HG03095 (cell line): ENCODE results near the gene PRRC1.
A peak's percentile ranks its signal among the peaks of the same experiment; 100 is the strongest.
"Not testable (repeated sequence)": the region's sequence is repeated elsewhere in the genome, so short reads cannot be mapped to it uniquely, and the experiment has no call there.

ENCODE experiments used
- ATAC-seq: cut with Tn5 transposase; IDR thresholded peaks from one replicate; pipeline ENCODE4 v1.9.1; 2021; ENCODE audit warnings: moderate library complexity; ENCODE audit not compliant: unreplicated experiment

The PRRC1 gene

DNA sequence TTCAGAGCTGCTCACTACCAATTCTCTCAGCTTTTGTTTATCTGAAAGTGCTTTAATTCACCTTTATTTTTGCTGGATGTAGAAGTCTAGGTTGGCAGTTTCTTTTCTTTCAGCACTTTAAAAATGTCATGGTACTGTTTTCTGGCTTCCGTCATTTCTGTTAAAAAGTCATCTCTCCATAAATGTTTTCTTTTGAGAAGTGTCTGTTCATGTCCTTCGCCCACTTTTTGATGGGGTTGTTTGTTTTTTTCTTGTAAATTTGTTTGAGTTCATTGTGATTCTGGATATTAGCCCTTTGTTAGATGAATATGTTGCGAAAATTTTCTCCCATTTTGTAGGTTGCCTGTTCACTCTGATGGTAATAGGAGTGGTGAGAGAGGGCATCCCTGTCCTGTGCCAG, 23.1 kb downstream of the PRRC1 start:
- ATAC-seq = not testable (repeated sequence)

DNA sequence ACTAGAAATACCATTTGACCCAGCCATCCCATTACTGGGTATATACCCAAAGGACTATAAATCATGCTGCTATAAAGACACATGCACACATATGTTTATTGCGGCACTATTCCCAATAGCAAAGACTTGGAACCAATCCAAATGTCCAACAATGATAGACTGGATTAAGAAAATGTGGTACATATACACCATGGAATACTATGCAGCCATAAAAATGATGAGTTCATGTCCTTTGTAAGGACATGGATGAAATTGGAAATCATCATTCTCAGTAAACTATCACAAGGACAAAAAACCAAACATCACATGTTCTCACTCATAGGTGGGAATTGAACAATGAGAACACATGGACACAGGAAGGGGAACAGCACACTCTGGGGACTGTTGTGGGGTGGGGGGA, 27.8 kb downstream of the PRRC1 start:
- not testable (repeated sequence) for ATAC-seq

DNA sequence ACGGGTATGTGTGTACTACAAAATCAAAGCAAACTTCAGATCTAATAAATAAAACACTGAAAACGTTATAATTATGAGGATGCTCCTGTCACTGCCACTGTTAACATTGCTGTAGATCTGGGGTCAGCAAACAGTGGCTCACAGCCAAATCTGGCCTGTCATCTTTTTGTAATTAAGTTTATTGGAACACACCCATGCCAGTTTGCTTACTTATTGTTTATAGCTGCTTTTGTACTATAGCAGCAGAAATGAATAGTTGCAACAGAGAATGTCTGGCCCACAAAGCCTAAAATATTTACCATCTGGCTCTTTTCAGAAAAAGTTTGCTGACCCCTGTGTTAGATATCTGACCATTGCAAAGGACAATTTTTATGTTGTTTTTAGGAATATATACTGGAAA, 32.1 kb downstream of the PRRC1 start:
- ATAC-seq = no peak

DNA sequence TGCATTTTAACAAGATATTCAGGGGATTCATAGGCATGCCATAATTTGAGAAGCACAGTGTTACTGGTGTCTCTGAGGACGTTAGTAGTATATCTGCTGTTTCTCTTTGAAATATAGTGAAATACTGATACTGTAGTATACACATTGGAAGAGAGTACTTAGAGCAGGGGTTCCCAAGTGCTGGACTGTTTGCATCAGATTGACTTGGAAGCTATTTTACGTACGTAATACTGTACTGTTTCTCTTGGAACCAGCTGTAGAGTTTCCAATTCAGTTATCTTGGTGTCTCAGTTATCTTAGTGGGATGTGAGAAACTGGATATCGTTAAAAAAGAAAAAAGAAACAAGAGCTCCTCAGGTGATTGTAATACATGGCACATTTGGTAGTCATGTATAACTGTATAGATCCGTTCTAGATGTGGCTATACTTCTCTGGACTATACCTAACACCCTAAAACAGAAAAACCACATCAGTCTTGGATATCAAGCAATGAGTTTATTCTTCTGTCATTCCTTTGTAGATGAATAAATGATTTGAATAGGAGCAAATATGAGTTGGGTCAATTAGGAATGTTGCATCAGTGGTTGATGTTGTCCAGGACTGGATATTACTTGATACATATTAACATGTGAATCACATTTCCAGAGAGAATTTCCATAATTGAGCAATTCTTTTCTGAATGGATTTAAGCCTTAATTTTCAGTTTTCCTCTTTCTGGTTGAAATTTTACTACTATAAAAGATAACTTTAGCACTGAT, 33.4 kb downstream of the PRRC1 start:
- ATAC-seq = no peak

DNA sequence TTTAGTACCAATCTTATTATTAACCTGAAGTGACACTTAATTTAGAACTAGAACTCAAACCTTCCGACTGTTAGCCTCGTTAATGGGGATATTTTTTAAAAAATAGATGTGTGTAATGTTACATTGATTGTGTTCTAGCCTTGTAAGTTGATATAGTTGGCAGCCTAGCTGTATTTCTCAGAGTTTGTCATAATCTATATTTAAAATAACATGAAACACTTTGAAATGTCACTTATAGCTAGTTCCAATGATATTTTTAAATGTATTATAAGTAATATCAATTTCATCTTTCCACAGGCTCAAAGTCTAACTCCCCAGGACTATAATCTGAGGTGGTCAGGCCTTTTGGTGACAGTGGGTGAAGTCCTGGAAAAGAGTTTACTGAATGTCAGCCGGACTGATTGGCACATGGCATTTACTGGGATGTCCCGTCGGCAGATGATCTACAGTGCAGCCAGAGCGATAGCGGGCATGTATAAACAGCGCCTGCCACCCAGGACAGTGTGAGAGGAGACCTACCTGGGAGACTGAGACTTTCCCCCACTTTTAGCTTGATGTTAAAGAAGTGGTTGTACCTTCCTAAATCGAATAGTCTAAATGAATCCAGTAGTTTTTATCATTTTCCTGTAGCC, 34.1 kb downstream of the PRRC1 start:
- ATAC-seq = no peak

DNA sequence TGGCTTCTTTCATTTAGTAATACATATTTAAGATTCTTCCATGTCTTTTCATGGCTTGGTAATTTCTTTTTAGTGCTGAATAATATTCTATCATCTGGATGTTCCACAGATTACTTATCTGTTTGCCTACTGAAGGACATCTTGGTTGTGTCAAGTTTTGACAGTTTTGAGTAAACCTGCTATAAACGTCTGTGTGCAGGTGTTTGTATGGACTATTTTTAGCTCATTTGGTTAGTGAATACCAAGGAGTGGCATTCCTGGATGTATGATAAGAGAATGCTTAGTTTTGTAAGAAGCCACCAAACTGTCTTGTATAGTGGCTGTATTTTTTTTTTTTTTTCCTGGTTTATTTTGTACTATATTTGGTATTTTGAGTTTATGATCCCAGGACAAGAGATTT, 38.4 kb downstream of the PRRC1 start:
- no peak for ATAC-seq

DNA sequence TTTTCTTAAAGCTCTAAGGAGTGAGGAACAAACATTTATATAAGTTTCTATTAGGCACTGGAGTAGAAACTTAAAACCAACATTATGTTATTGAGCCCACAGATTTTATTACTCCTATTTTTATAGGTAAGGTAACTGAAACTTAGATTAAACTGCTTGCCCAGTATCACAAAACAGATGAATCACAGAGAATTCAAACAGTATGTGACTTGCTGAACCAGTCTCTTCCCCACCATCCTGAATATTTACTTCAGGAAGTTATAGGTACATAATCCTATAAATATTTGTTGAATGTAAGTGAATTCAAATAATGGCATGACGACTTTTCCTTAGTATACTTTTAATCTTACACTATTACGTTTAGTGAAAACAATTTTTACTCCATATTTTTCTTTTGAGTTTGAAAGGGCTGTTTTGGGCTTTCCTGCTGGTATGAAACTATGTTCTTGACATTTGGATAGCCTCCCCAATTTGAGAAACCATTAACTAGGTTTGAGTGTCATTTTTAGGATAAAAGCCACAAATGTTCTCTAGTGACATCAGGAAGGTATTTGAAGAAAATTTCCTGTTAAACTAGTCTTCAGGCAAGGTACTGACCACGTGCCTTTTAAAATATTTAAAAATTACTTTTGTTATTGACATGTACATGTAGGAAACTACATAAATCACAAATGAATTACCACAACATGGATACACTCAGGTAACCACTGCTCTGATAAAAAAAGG, 39.3 kb downstream of the PRRC1 start:
- ATAC-seq = no peak

DNA sequence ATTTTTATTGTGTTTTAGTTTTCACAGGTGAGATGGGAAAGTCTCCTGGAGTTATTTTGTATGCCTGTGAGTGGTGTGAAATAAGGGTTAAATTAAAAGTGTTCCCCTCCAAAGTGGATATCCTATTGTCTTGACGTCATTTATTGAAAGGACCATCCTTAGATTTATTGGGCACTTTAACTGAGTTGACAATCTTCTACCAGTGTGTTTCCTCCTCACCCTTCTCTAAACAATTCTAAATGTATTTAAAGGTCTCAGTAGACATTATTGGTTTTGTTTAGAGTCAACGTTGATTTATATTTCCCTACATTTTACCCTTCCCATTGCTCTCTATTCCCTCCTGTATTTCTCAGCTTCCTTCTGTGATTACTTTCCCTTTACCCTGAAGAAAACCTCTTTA, 40.8 kb downstream of the PRRC1 start:
- ATAC-seq = no peak

DNA sequence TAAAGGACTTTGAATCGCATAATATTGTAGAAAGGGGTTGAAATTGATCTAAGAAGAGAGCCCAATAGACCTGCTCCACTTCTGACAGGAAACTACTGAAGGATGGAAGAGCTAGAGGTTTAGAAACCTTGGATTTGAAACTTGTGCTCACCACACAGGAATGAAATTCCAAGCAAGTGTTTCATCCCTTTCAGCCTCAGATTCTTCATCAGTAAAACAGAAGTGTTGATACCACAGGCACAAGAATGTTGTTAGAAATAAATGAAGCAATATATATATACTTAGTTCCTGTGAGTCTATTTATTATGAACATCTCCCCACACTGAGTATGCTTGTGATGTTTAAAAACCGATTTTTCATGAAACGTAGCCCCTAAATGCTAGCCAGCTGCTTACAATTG, 43.8 kb downstream of the PRRC1 start:
- no peak for ATAC-seq

DNA sequence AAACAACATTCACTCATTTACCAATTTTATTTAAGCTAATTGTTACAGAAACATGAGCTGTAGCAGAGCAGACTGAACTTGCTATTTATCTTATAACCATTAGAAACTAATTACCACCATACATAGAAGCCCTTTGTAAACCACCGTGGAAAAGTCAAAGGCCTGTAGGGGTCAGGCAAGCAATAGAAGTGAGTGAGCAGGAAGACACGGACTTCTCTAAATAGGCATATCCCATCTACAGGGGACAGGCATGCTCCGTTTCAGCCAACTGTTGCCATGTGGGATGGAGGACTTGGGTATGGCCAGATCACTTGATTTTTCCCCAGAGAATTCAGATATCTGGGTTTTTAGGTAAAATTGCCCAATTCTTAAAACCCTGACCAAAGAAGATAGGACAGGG, 44.8 kb downstream of the PRRC1 start:
- no peak for ATAC-seq

DNA sequence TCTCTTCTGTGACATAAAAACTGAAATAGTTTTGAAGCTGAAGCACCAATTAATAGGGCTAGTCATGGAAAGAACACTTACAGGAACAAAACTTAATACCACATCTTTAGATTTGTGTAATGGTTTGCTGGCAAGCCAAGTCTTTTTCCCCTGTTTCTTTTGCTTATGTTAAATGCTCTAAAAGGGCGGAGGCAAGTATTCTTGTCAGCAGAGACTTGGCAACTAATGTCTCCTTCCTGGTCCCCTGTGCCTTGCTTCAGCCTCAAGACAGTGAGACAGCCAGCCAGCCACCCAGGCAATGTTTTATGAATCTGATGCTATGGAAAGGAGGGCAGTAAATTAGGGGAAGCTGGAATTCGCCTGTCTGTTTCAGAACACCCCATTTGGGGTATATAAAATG, 45.7 kb downstream of the PRRC1 start:
- no peak for ATAC-seq

DNA sequence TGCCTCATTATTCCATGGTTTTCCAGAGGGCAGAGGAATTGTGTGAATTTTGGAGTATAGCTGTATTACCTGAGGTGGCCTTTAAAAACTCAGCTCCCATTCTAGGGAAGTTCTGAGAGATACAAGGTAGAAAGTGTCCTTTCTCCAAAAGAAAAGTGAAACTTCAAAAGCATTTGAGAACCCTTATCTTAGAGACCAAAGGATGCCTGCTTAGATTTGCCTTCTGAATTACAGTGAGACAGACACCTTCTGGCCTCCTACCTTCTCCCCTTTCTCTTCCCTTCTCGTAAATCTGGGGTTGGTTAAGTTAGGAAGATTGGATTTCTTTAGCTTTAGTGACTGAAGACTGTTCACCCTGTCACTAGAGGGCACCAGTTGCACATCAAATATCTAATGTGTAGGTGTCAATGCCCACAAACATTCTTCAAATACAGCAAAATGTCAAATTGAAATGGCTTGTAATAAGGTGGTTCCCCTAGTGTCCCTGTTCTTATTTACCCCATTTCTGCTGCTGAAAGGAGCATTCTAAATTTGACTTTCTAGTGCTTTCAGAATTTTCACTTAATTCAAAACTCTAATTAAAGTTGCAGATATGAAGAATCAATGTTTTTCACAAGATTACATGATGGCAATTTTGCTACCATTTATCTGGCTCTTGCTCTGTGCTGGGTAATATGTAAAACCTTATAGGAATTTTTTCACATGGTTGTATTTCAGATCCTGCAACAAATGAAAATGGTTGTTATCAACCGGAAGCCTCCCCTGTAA, 46.7 kb downstream of the PRRC1 start:
- peak; percentile 40 for ATAC-seq

DNA sequence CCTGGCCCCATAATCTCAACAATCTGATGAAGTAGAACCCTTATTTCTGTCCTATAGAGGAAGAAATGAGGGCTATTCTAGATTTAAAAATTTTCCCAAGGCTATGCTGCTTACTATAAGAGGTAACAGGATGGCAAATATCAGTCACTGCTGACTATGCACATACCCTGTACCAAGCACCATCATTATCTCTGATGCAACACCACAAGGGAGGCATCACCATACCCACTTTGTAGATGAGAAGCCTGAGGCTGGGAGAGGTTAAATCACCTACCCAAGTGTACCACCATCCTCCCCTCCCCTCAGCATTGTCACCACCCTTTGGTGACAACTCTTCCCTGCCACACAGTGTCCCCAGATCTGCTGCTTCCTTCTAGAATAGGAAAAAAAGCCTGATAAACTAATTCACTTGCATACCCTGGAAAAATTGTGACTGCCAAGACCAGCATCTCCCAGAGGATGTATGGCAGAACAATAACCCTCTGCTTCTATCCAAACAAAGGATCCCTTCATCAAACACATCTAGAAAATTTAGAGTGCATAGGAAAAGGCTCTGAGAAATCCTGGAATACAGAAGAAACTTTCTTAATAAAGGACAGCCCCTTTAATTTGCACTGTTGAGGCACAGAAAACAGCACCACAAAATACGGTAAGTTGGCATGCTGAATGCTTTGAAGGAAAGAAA, 48.3 kb downstream of the PRRC1 start:
- no peak for ATAC-seq

DNA sequence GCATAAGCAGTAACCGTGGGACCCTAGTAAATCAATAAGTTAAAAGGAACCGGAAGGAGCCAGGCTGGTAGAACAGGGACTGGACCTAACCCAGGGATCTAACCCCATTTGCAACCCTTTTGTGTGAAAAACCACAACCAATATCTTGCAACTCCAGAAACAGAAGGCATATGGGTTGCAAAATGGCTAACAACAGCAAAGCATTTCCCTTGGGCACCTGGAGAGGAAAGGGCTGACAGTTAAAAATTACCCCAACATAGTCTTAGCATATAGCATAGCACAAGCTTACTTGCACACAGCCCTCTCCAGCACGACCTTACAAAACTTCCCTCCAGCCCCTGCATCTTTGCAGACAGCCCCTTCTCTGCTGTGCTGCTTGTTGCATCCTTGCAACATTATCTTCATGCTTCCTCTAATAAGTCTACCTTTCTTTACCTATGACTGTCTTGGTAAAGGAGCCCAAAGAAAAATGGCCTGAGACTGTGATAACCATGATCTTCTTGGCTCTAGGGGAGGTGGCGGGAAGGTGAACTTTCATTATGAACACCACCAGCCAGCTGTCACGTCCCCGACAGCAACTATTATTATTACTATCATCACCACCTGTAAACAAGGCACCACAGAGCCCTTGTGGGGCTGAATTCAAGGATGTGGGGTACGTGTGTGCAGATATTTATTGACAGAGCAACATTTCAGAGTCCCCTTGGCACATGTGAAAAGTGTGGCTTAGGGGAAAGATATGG, 49.8 kb downstream of the PRRC1 start:
- peak; percentile 76 for ATAC-seq

DNA sequence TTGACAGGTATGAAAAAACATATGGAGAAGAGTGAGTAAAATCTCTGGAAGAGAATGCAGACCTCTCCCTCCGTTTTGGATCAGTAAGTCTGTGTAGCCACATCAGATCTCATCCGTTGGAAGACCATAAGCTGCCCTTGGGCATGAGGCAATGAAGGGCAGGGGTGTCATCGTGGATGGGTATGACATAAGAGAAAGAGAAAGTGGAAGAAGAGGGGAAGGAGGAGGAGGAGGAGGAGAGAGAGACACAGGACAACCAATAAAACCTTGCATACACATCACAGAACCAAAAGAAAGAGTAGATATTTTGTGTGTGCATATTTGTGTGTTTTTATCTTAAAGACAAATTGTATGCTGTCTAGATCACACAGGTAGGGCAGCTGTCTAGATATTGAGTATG, 50.7 kb downstream of the PRRC1 start:
- ATAC-seq = no peak

DNA sequence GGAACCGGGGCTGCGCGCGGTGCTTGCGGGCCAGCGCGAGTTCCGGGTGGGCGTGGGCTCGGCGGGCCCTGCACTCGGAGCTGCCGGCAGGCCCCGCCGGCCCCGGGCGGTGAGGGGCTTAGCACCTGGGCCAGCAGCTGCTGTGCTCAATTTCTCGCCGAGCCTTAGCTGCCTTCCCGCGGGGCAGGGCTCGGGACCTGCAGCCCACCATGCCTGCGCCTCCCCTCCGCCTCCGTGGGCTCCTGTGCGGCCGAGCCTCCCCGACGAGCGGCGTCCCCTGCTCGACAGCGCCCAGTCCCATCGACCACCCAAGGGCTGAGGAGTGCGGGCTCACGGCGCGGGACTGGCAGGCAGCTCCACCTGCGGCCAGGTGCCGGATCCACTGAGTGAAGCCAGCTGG, 52.0 kb downstream of the PRRC1 start:
- ATAC-seq = not testable (repeated sequence)

DNA sequence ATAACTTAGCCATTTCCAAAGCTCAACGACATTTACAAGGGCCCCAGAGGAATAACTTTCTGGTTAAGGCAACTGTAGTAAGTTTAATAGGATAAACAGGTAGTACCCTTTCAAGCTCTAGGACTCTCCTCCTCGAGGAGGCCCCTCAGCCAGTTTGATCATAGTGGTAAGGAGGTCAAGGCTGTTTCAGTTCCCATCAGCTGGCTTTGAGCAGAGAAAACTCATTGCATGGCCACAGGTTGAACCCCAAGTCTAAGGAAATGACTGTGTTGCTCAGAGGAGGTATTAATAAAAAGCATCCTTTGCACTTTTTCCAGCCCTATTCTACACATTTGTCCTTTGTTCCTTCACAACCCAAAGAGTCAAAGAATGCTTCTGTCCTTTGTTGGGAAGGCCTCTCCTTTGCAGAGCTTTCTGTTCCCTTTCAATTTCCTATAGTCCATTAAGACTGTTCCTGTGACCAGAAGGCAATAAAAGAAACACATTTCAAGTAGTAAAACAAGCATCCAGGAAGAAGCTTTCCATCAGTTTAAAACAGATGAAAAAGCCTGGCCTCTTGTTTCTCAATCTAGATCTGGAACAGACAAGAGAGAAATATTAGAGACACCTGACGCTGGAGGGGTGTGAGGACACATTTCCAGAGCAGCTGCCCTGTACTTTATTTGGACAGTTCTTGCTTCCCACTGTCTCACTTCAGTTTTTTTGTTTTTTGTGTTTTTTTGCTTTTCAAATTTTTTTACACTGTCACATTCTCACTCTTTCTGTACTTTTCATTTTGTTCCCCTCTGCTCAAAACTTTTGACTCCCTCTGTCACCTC, 54.1 kb downstream of the PRRC1 start:
- ATAC-seq = peak; percentile 62

DNA sequence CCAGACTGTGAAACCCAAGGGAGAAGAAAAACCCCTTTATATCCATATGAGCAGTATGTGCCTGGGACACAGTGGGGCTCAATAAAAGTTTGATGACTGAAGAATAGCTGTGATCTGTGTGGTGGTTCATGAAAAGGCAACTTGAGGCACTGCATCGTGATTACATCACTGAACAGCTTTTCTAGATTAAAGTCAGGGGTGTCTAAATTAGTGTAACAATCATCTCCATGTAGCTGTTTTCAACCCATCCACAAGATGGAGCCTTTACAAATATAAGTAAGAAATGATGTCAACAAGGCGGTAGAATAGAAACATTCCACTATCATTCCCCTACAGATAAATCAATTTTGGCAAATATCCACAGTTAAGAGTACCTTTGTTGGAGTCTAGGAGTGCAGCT, 55.5 kb downstream of the PRRC1 start:
- ATAC-seq = no peak
